Hepatocyte (in vitro differentiated cells): Measurements from ENCODE around the gene PIGS. TPM values are rescaled to one million over a fixed set of nuclear protein-coding genes. Genes with fewer than 3 reads are reported as not detected.
"Not testable (repeated sequence)": the region's sequence is repeated elsewhere in the genome, so short reads cannot be mapped to it uniquely, and the experiment has no call there.

Source experiments
- DNase-seq: peaks from one replicate; pipeline ENCODE4 v3.0.0-alpha.2; 2016; ENCODE audit warnings: low spot score
- H2AFZ ChIP-seq: fragments of 200-600 bp; sonication (generic); 2 replicates; pipeline ENCODE4 v1.6.0; 2016; ENCODE audit warnings: antibody characterized with exemption, mild to moderate bottlenecking
- H3K27ac ChIP-seq: fragments of 200-600 bp; sonication (generic); 2 replicates; pipeline ENCODE4 v1.5.1; 2016; ENCODE audit warnings: mild to moderate bottlenecking
- H3K27me3 ChIP-seq: fragments of 200-600 bp; sonication (generic); 2 replicates; pipeline ENCODE4 v1.6.1; 2016
- H3K36me3 ChIP-seq: fragments of 200-600 bp; sonication (generic); replicated peaks from 2 replicates; pipeline ENCODE4 v1.5.1; 2016; ENCODE audit warnings: low read depth; ENCODE audit not compliant: insufficient read depth
- H3K4me1 ChIP-seq: fragments of 200-600 bp; sonication (generic); 2 replicates; pipeline ENCODE4 v1.5.1; 2016; ENCODE audit warnings: mild to moderate bottlenecking, moderate library complexity; ENCODE audit not compliant: insufficient read depth
- H3K4me2 ChIP-seq: fragments of 200-600 bp; sonication (generic); 2 replicates; pipeline ENCODE4 v1.6.0; 2016
- H3K4me3 ChIP-seq: fragments of 200-600 bp; sonication (generic); 2 replicates; pipeline ENCODE4 v1.5.1; 2016; ENCODE audit warnings: mild to moderate bottlenecking
- H3K79me2 ChIP-seq: fragments of 200-600 bp; sonication (generic); 2 replicates; pipeline ENCODE4 v1.6.0; 2017; ENCODE audit warnings: mild to moderate bottlenecking
- H3K9me2 ChIP-seq: fragments of 200-600 bp; sonication (generic); replicated peaks from 2 replicates; pipeline ENCODE4 v1.6.0; 2017; ENCODE audit warnings: mild to moderate bottlenecking; ENCODE audit not compliant: insufficient read depth
- H3K9me3 ChIP-seq: fragments of 200-600 bp; sonication (generic); 2 replicates; pipeline ENCODE4 v1.5.1; 2016; ENCODE audit warnings: low read depth, mild to moderate bottlenecking
- H4K20me1 ChIP-seq: fragments of 200-600 bp; sonication (generic); 2 replicates; pipeline ENCODE4 v1.6.0; 2016; ENCODE audit warnings: mild to moderate bottlenecking; ENCODE audit not compliant: insufficient read depth, poor library complexity, severe bottlenecking
- EZH2 ChIP-seq: fragments of 200-600 bp; sonication (generic); IDR thresholded peaks from 2 replicates; pipeline ENCODE4 v1.6.1; 2016; ENCODE audit warnings: antibody characterized with exemption, mild to moderate bottlenecking, borderline replicate concordance
- EZH2phosphoT487 ChIP-seq: fragments of 200-600 bp; sonication (generic); IDR thresholded peaks from one replicate; pipeline ENCODE4 v1.6.1; 2018; ENCODE audit warnings: antibody characterized with exemption, mild to moderate bottlenecking, low read depth, moderate library complexity; ENCODE audit not compliant: unreplicated experiment, severe bottlenecking
- WGBS: methylation state at CpG from one replicate; pipeline ENCODE4 v1.1.6; 2016; ENCODE audit warnings: low lambda C conversion rate; ENCODE audit errors: missing lambda C conversion rate; 5-methylcytosine and 5-hydroxymethylcytosine counted together
- polyA plus RNA-seq: library from polyadenylated mRNA; unstranded; fragments of >200 nt; fragmentation: Nextera tagmentation; extraction: Ambion mirVana; gene quantifications from 2 replicates; pipeline ENCODE4 v1.2.1, GENCODE V29; 2016
- total RNA-seq: library from RNA; depleted of rRNA; stranded (reverse); fragments of >200 nt; gene quantifications from 2 replicates; pipeline ENCODE4 v1.2.3, GENCODE V29; 2014
- TF ChIP-seq, protein P1 (sequence below): fragments of 200-600 bp; sonication (generic); IDR thresholded peaks from 2 replicates; pipeline ENCODE4 v1.5.1; 2016; ENCODE audit warnings: antibody characterized with exemption, mild to moderate bottlenecking; ENCODE audit not compliant: poor library complexity

Gene PIGS
- total and polyA plus RNA-seq, 2 experiments from 2014 or later, result 59.1 to 65.4 TPM

DNA sequence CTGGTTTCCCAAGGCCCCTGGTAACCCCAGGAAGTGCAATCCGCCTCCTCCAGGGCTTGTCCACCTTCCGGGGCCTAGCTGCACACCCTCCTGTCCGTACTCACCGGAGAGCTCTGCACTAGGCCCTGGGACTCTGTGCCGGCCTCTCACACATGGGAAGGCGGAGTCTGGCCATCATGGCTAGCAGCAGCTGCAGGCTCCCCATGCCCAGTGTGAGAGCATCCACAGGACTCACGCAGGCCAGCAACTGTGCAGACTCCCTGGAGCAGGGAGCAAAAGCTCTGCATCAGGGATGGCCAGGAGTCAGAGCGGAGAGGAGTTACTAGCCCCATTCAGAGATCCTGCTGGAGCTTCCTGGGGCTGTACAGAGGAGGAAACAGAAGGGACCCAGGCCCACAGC lies 44.9 kb downstream of the PIGS start:
- DNase-seq, result no peak
- H3K9me3 ChIP-seq, result no peaks in the 10 kb centered on the region
- no peaks in the 10 kb centered on the region for H3K9me2 ChIP-seq
- no peak overlapping the region for H3K4me3 ChIP-seq
- H3K36me3 ChIP-seq, result no peaks in the 10 kb centered on the region
- TF ChIP-seq, protein P1, sequence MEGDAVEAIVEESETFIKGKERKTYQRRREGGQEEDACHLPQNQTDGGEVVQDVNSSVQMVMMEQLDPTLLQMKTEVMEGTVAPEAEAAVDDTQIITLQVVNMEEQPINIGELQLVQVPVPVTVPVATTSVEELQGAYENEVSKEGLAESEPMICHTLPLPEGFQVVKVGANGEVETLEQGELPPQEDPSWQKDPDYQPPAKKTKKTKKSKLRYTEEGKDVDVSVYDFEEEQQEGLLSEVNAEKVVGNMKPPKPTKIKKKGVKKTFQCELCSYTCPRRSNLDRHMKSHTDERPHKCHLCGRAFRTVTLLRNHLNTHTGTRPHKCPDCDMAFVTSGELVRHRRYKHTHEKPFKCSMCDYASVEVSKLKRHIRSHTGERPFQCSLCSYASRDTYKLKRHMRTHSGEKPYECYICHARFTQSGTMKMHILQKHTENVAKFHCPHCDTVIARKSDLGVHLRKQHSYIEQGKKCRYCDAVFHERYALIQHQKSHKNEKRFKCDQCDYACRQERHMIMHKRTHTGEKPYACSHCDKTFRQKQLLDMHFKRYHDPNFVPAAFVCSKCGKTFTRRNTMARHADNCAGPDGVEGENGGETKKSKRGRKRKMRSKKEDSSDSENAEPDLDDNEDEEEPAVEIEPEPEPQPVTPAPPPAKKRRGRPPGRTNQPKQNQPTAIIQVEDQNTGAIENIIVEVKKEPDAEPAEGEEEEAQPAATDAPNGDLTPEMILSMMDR, result no peak
- TF ChIP-seq EZH2, result no peak
- no peak for TF ChIP-seq EZH2phosphoT487
- no peaks in the 10 kb centered on the region for H4K20me1 ChIP-seq
- no peaks in the 10 kb centered on the region for H3K27me3 ChIP-seq
- peaks cover 20% of the 10 kb centered on the region for H3K4me1 ChIP-seq
- WGBS, result 85% methylated on average over 8 of the region's 8 CpGs
- no peak overlapping the region for H3K27ac ChIP-seq
- no peaks in the 10 kb centered on the region for H3K79me2 ChIP-seq
- H2AFZ ChIP-seq, result no peak overlapping the region
- H3K4me2 ChIP-seq, result no peak overlapping the region

DNA sequence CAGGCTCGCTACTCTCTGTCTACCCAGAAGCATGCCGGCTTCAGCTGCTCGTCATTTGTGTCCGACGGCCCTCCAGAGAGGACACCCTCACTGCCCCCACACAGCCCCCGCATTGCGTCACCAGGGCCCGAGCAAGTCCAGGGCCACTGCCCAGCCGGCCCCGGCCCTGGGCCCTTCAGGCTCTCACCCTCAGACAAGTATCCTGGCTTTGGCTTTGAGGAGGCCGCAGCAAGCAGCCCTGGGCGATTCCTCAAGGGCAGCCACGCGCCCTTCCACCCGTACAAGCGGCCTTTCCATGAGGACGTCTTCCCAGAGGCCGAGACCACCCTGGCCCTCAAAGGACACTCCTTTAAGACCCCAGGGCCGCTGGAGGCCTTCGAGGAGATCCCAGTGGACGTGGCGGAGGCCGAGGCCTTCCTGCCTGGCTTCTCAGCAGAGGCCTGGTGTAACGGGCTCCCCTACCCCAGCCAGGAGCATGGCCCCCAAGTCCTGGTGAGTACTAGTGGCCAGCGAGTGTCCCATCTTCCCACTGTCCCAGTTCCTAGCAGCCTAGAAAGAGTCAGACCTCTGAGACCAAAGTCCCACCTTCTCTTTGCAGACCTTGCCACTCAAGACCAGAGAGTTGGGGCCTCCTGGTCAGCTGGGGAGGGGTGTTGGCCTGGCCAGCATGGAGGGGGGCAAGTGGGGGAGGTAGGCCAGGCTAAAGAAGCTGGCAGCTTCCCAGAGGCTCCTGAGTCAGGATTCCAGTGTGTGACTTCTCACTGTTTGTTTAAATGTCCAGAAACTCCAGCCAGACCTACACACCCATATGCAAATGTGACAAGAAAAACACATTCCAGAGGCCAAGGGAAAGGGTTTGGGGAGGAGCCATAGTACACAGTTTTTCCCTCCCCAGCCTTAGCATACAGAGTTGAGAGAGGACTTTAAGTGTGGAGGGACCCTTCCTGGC lies 46.6 kb downstream of the PIGS start:
- H3K27ac ChIP-seq, result peak overlapping the region; percentile 95
- 86% methylated on average over 25 of the region's 25 CpGs for WGBS
- H3K79me2 ChIP-seq, result no peaks in the 10 kb centered on the region
- H3K9me2 ChIP-seq, result no peaks in the 10 kb centered on the region
- peaks cover 20% of the 10 kb centered on the region for H3K4me1 ChIP-seq
- no peaks in the 10 kb centered on the region for H3K36me3 ChIP-seq
- no peaks in the 10 kb centered on the region for H3K27me3 ChIP-seq
- H3K9me3 ChIP-seq, result no peaks in the 10 kb centered on the region
- DNase-seq, result peak; percentile 88
- no peak for TF ChIP-seq EZH2phosphoT487
- H3K4me3 ChIP-seq, result no peak overlapping the region
- H4K20me1 ChIP-seq, result no peaks in the 10 kb centered on the region
- peak overlapping the region; percentile 56 for H3K4me2 ChIP-seq
- H2AFZ ChIP-seq, result no peak overlapping the region

- no peaks in the 10 kb centered on the region for H3K9me3 ChIP-seq
- TF ChIP-seq EZH2 (no peak), EZH2phosphoT487 (no peak)
- TF ChIP-seq, protein P1, result no peak
- no peak overlapping the region for H3K4me3 ChIP-seq
- H4K20me1 ChIP-seq, result no peaks in the 10 kb centered on the region
- no peaks in the 10 kb centered on the region for H3K79me2 ChIP-seq
- 94% methylated on average over 14 of the region's 15 CpGs for WGBS
- no peaks in the 10 kb centered on the region for H3K36me3 ChIP-seq
- no peak for DNase-seq
- no peak overlapping the region for H3K4me2 ChIP-seq
- H2AFZ ChIP-seq, result no peak overlapping the region
- H3K27ac ChIP-seq, result no peak overlapping the region
- H3K9me2 ChIP-seq, result no peaks in the 10 kb centered on the region
- peaks cover 20% of the 10 kb centered on the region for H3K4me1 ChIP-seq
- H3K27me3 ChIP-seq, result no peaks in the 10 kb centered on the region
These were observed 47.4 kb downstream of the PIGS start for GRCh38 chr17:28523876-28524275.

DNA sequence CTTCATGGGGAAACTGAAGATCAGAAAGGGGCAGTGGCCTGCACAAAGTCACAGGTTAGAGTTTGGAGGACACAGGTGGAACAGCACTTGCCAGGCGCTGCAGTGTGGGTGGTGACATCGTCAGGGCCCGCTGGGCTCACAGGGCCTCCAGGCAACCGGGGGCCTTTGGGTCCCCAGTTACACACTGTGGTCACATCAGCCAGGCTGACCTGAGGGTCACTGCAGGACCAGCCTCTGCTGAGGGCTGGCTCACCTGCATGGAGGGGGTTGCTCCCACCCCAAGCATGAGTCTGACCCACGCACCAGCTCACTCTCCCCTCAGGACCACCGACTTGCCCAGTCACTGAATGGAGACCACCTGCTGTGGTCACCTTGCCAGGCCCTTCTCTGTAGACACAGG lies 48.1 kb downstream of the PIGS start:
- Histone ChIP-seq H3K27me3 (no peaks in the 10 kb centered on the region), H3K36me3 (no peaks in the 10 kb centered on the region), H3K4me1 (peaks cover 20% of the 10 kb centered on the region), H3K4me3 (no peak overlapping the region), H3K79me2 (no peaks in the 10 kb centered on the region), H2AFZ (no peak overlapping the region), H3K4me2 (no peak overlapping the region), H4K20me1 (no peaks in the 10 kb centered on the region), H3K9me2 (no peaks in the 10 kb centered on the region), H3K27ac (no peak overlapping the region), H3K9me3 (no peaks in the 10 kb centered on the region)
- no peak for TF ChIP-seq EZH2
- TF ChIP-seq, protein P1, result no peak
- TF ChIP-seq EZH2phosphoT487, result no peak
- WGBS, result 91% methylated on average over 6 of the region's 6 CpGs
- DNase-seq, result no peak

DNA sequence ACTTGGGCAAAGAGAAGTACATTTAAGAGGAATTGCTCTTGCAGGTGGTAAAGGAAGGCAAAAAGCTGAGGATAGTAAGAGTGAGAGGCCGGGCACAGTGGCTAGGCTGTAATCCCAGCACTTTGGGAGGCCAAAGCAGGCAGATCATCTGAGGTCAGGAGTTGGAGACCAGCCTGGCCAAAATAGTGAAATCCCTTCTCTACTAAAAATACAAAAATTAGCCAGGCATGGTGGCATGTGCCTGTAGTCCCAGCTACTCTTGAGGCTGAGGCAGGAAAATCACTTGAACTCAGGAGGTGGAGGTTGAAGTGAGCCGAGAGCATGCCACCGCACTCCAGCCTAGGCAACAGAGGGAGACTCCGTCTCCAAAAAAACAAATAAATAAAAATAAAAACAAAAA lies 49.0 kb downstream of the PIGS start:
- peaks cover 16% of the 10 kb centered on the region for H3K4me1 ChIP-seq
- WGBS, result 91% methylated on average over 4 of the region's 4 CpGs
- not testable (repeated sequence) for H3K36me3 ChIP-seq, H3K4me2 ChIP-seq, H3K9me2 ChIP-seq, H3K79me2 ChIP-seq, H3K9me3 ChIP-seq, H4K20me1 ChIP-seq, H3K27me3 ChIP-seq, H3K4me3 ChIP-seq, H2AFZ ChIP-seq, DNase-seq, H3K27ac ChIP-seq
